ENCODE results near the gene TP63.

TP63 gene

GRCh38 chr3:189772584-189772983 lies 141.4 kb downstream of the TP63 start:
- Histone ChIP-seq H3K4me2 (ENCODE audit: low read length) (no peak overlapping the region), H3K27ac (ENCODE audit: low read depth, low read length, poor library complexity, severe bottlenecking) (no peak overlapping the region), H3K4me1 (ENCODE audit: insufficient read depth, low read length, severe bottlenecking) (no peaks in the 10 kb centered on the region), H3K27me3 (ENCODE audit: insufficient read depth, low read length) (no peaks in the 10 kb centered on the region), H3K9me2 (ENCODE audit: low read depth, low read length) (no peaks in the 10 kb centered on the region), H4K20me1 (ENCODE audit: insufficient read depth, low read length) (no peaks in the 10 kb centered on the region), H3K79me2 (ENCODE audit: insufficient read depth, low read length) (no peaks in the 10 kb centered on the region), H3K36me3 (ENCODE audit: insufficient read depth, low read length) (no peaks in the 10 kb centered on the region), H2AFZ (ENCODE audit: low read length) (no peak overlapping the region), H3K9me3 (ENCODE audit: low read length) (no peaks in the 10 kb centered on the region), H3K4me3 (ENCODE audit: low read depth, low read length, poor library complexity, severe bottlenecking) (no peak overlapping the region), H3K9ac (ENCODE audit: low read length) (no peak overlapping the region), H3F3A (ENCODE audit: insufficient read depth, low read length) (no peaks in the 10 kb centered on the region)
- no peak for TF ChIP-seq CTCF (IDR thresholded peaks at IDR 0.05; ENCODE audit: low read length)
- TF ChIP-seq EZH2 (IDR thresholded peaks at IDR 0.05; ENCODE audit: borderline replicate concordance, low read length): no peak

- no peak overlapping the region for H3K4me2 ChIP-seq (ENCODE audit: low read length)
Observed at GRCh38 chr3:189773056-189773455, 141.9 kb downstream of the TP63 start.

GRCh38 chr3:189776149-189776824 lies 145.1 kb downstream of the TP63 start:
- TF ChIP-seq EZH2 (IDR thresholded peaks at IDR 0.05; ENCODE audit: borderline replicate concordance, low read length) (no peak), CTCF (IDR thresholded peaks at IDR 0.05; ENCODE audit: low read length) (no peak)
- Histone ChIP-seq H3K9me2 (ENCODE audit: low read depth, low read length) (no peaks in the 10 kb centered on the region), H3K79me2 (ENCODE audit: insufficient read depth, low read length) (no peaks in the 10 kb centered on the region), H4K20me1 (ENCODE audit: insufficient read depth, low read length) (no peaks in the 10 kb centered on the region), H3K36me3 (ENCODE audit: insufficient read depth, low read length) (no peaks in the 10 kb centered on the region), H3K4me3 (ENCODE audit: low read depth, low read length, poor library complexity, severe bottlenecking) (no peak overlapping the region), H2AFZ (ENCODE audit: low read length) (no peak overlapping the region), H3K4me1 (ENCODE audit: insufficient read depth, low read length, severe bottlenecking) (peaks cover 7% of the 10 kb centered on the region), H3F3A (ENCODE audit: insufficient read depth, low read length) (no peaks in the 10 kb centered on the region), H3K27ac (ENCODE audit: low read depth, low read length, poor library complexity, severe bottlenecking) (no peak overlapping the region), H3K9me3 (ENCODE audit: low read length) (no peaks in the 10 kb centered on the region), H3K4me2 (ENCODE audit: low read length) (no peak overlapping the region), H3K27me3 (ENCODE audit: insufficient read depth, low read length) (no peaks in the 10 kb centered on the region), H3K9ac (ENCODE audit: low read length) (no peak overlapping the region)

More at GRCh38 chr3:189773056-189773455, 141.9 kb downstream of the TP63 start:
- Histone ChIP-seq H2AFZ (ENCODE audit: low read length) (no peak overlapping the region), H4K20me1 (ENCODE audit: insufficient read depth, low read length) (no peaks in the 10 kb centered on the region), H3K9me3 (ENCODE audit: low read length) (no peaks in the 10 kb centered on the region), H3K36me3 (ENCODE audit: insufficient read depth, low read length) (no peaks in the 10 kb centered on the region), H3K79me2 (ENCODE audit: insufficient read depth, low read length) (no peaks in the 10 kb centered on the region), H3K27ac (ENCODE audit: low read depth, low read length, poor library complexity, severe bottlenecking) (no peak overlapping the region), H3K4me1 (ENCODE audit: insufficient read depth, low read length, severe bottlenecking) (no peaks in the 10 kb centered on the region), H3F3A (ENCODE audit: insufficient read depth, low read length) (no peaks in the 10 kb centered on the region), H3K9ac (ENCODE audit: low read length) (no peak overlapping the region), H3K4me3 (ENCODE audit: low read depth, low read length, poor library complexity, severe bottlenecking) (no peak overlapping the region), H3K9me2 (ENCODE audit: low read depth, low read length) (no peaks in the 10 kb centered on the region), H3K27me3 (ENCODE audit: insufficient read depth, low read length) (no peaks in the 10 kb centered on the region)
- TF ChIP-seq EZH2 (IDR thresholded peaks at IDR 0.05; ENCODE audit: borderline replicate concordance, low read length): no peak
- TF ChIP-seq CTCF (IDR thresholded peaks at IDR 0.05; ENCODE audit: low read length): no peak
